ENCODE data around the gene FANCI.
A peak's percentile ranks its signal among the peaks of the same experiment; 100 is the strongest.

The FANCI gene

DNA sequence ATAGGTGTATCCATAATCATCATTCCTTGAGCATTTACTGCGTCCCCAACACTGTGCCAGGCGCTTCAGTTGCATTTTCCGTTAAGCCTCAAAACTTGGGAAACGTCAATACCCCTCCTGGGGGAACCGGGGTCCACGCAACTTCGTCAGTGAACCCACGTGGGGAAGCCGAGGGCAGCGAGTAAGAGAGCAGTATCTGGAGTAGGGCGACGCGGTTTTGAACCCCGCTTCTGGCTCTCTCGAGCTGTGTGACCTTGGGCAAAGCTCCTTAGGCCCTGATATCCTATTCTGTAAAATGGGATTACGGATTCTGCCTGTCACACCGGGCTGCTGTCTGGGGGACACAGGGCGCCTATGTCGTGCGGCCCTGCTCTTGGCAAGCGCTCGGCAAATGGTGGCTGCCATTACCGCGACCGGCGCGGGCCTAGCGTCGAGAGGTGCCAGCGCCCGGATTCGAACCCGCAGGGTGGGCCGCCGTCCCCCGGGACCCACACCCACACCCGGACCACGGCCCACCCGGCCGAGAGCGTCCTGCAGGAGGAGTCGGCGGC, 90.3 kb downstream of the FANCI start:
- no peak for DNase-seq (ENCODE audit: low spot score)
- no peak for TF ChIP-seq CTCF (IDR thresholded peaks at IDR 0.05; ENCODE audit: extremely low read depth, missing control alignments)

DNA sequence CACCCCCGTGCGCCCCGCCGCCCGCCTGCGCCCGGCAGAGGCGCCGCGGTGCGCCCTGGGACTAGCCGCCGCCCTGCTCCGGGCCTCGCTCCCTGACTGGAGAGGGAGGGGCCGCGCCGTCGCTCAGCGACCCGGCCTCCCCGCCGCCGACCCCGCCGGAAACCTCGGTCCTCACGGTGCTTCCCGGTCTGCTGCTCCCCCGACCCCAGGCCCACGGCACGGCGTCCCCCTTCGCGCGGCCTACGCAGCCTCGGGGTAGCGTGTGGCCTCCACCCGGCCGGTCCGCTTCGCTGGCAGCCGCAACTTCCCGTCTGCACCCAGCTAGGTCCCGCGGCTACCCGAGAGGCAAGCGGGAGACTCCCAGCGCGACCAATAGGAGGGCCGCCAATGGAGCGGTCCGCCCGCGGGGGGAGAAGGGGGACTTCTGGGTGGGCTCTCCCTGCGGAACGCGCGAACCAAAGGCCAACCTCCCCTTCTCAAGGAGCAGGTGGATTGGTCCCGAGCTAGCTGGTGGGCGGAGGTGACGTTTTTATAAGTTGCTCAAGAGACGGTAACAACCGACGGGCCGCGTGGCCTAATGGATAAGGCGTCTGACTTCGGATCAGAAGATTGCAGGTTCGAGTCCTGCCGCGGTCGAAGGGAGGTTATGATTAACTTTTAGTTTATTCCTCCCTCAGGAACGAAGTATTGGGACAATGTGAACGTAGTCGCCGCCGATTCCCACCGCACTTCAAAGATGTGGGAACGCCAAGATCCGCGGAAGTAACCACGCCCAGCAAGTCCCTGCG, 90.9 kb downstream of the FANCI start, which contains the start of gene POLG:
Gene POLG, minus strand, starts transcription at position 315 of the 788 bp plus-strand sequence. CDS start 1,070 bp downstream, outside the sequence.
- DNase-seq (ENCODE audit: low spot score), result peak; percentile 99
- TF ChIP-seq CTCF (IDR thresholded peaks at IDR 0.05; ENCODE audit: extremely low read depth, missing control alignments), result no peak

- DNase-seq (ENCODE audit: low spot score), result no peak
- TF ChIP-seq CTCF (IDR thresholded peaks at IDR 0.05; ENCODE audit: extremely low read depth, missing control alignments), result no peak
These were observed 91.7 kb downstream of the FANCI start for GRCh38 chr15:89335298-89336041.

DNA sequence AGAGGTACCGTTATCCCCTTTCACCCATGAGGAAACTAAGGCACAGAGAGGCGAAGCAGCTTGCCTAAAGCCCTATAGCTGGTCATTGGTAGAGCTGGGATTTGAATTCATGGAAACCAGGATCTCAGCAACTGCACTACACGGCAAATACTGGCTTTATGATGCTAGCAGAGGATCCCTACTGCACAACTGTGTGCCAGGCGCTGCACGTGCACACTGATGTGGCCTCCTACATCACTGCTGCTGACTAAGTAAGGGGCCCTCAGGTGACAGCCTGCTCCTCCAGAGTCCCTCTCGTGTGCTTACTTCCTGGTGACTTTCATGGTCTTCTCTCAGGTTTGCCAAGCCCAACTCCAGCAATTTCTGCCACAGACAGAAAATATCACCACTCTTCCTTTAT, 94.3 kb downstream of the FANCI start:
- no peak for TF ChIP-seq CTCF (IDR thresholded peaks at IDR 0.05; ENCODE audit: extremely low read depth, missing control alignments)
- no peak for DNase-seq (ENCODE audit: low spot score)

DNA sequence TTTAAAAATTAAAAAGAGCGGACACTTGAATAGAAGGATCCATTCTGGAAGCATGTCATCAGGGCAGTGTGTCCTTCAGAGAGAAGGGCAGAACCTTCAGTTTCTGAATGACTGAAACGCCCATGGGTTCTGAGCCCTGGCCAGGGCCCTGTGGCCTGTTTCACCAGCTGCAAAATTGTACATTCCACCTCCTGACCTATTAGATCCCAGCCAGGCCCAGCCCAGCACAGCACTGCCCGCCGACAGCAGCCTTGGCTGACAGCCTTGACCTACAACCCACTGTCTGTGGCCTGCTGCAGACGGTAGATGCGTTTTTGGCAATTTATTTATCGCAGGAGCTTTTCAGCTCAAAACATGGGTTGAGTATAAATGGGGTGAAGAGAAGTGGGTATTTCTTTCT, 96.8 kb downstream of the FANCI start:
- DNase-seq (ENCODE audit: low spot score), result no peak
- no peak for TF ChIP-seq CTCF (IDR thresholded peaks at IDR 0.05; ENCODE audit: extremely low read depth, missing control alignments)

GRCh38 chr15:89341316-89342005, 97.7 kb downstream of the FANCI start:
- no peak for TF ChIP-seq CTCF (IDR thresholded peaks at IDR 0.05; ENCODE audit: extremely low read depth, missing control alignments)
- no peak for DNase-seq (ENCODE audit: low spot score)

Measured in GM20000 (cell line).